Mesothelial cell of epicardium (in vitro differentiated cells): ENCODE measurements around the gene SF3B3. TPM values are rescaled to one million over a fixed set of nuclear protein-coding genes. Genes with fewer than 3 reads are reported as not detected.

Experiments used
- DNase-seq, 2 experiments: peaks; one replicate each; pipeline ENCODE4 v3.0.0; 2021; ENCODE audit warnings: low spot score in 2 of 2; ENCODE audit not compliant: unreplicated experiment in 2 of 2
- H3K27ac Mint-ChIP-seq: 2 replicates; pipeline ENCODE4 v1.8.0; 2021; ENCODE audit warnings: mixed read lengths
- H3K27me3 Mint-ChIP-seq: 2 replicates; pipeline ENCODE4 v1.8.0; 2021; ENCODE audit warnings: low read depth, mixed read lengths
- H3K36me3 Mint-ChIP-seq: 2 replicates; pipeline ENCODE4 v1.8.0; 2021; ENCODE audit warnings: mixed read lengths
- H3K4me1 Mint-ChIP-seq: 2 replicates; pipeline ENCODE4 v1.8.0; 2021; ENCODE audit warnings: mixed read lengths
- H3K4me3 Mint-ChIP-seq: 2 replicates; pipeline ENCODE4 v1.8.0; 2021; ENCODE audit warnings: mild to moderate bottlenecking, moderate library complexity, mixed read lengths
- H3K9me3 Mint-ChIP-seq: 2 replicates; pipeline ENCODE4 v1.8.0; 2021; ENCODE audit warnings: mixed read lengths
- CTCF ChIP-seq: fragments of 200-600 bp; sonication (generic); IDR thresholded peaks from one replicate; pipeline ENCODE4 v1.5.0; 2021; ENCODE audit warnings: antibody characterized with exemption; ENCODE audit not compliant: unreplicated experiment
- total RNA-seq: library from RNA; stranded (reverse); gene quantifications from 3 replicates; pipeline ENCODE4 v1.2.1, GENCODE V29; 2021

Gene SF3B3
- total RNA-seq, 1 donor from 2014 or later: 351 TPM

- TF ChIP-seq CTCF: no peak
- Mint-ChIP-seq H3K27ac (no peak overlapping the region), H3K4me3 (no peak overlapping the region), H3K36me3 (no peaks in the 10 kb centered on the region), H3K27me3 (no peaks in the 10 kb centered on the region), H3K4me1 (peaks cover 19% of the 10 kb centered on the region), H3K9me3 (peaks cover 7% of the 10 kb centered on the region)
- DNase-seq: no peak
Observed at GRCh38 chr16:70593544-70593943, 69.9 kb downstream of the SF3B3 start.

GRCh38 chr16:70594569-70594968 lies 71.0 kb downstream of the SF3B3 start:
- DNase-seq: no peak
- peaks cover 21% of the 10 kb centered on the region for H3K4me1 Mint-ChIP-seq
- no peaks in the 10 kb centered on the region for H3K36me3 Mint-ChIP-seq
- no peaks in the 10 kb centered on the region for H3K27me3 Mint-ChIP-seq
- H3K4me3 Mint-ChIP-seq: no peak overlapping the region
- peaks cover 7% of the 10 kb centered on the region for H3K9me3 Mint-ChIP-seq
- no peak overlapping the region for H3K27ac Mint-ChIP-seq
- TF ChIP-seq CTCF: no peak

- no peak for DNase-seq
- peaks cover 5% of the 10 kb centered on the region for H3K4me1 Mint-ChIP-seq
- no peaks in the 10 kb centered on the region for H3K27me3 Mint-ChIP-seq
- H3K4me3 Mint-ChIP-seq: no peak overlapping the region
- no peak for TF ChIP-seq CTCF
- peaks cover 7% of the 10 kb centered on the region for H3K9me3 Mint-ChIP-seq
- H3K36me3 Mint-ChIP-seq: no peaks in the 10 kb centered on the region
- no peak overlapping the region for H3K27ac Mint-ChIP-seq
Observed at GRCh38 chr16:70597135-70597835, 73.7 kb downstream of the SF3B3 start.

GRCh38 chr16:70598937-70599503 lies 75.4 kb downstream of the SF3B3 start:
- no peak for TF ChIP-seq CTCF
- DNase-seq: no peak
- no peaks in the 10 kb centered on the region for H3K27me3 Mint-ChIP-seq
- H3K36me3 Mint-ChIP-seq: no peaks in the 10 kb centered on the region
- H3K4me3 Mint-ChIP-seq: no peak overlapping the region
- peak overlapping the region; percentile 47 for H3K27ac Mint-ChIP-seq
- peaks cover 3% of the 10 kb centered on the region for H3K9me3 Mint-ChIP-seq
- peaks cover 5% of the 10 kb centered on the region for H3K4me1 Mint-ChIP-seq

- Mint-ChIP-seq H3K9me3 (no peaks in the 10 kb centered on the region), H3K27ac (no peak overlapping the region), H3K4me3 (no peak overlapping the region), H3K27me3 (no peaks in the 10 kb centered on the region), H3K4me1 (peaks cover 5% of the 10 kb centered on the region), H3K36me3 (no peaks in the 10 kb centered on the region)
- TF ChIP-seq CTCF: no peak
- DNase-seq: no peak
Observed at GRCh38 chr16:70600730-70601129, 77.1 kb downstream of the SF3B3 start.
